Neural progenitor cell (in vitro differentiated cells): ENCODE measurements around the gene CDRT15L2. TPM values are rescaled to one million over a fixed set of nuclear protein-coding genes. Genes with fewer than 3 reads are reported as not detected.
A peak's percentile ranks its signal among the peaks of the same experiment; 100 is the strongest.
"Not testable (repeated sequence)": the region's sequence is repeated elsewhere in the genome, so short reads cannot be mapped to it uniquely, and the experiment has no call there.

Experiments
- DNase-seq: peaks from one replicate; pipeline ENCODE4 v3.0.0-alpha.2; 2016; ENCODE audit warnings: low spot score
- H2AFZ ChIP-seq: fragments of 200-600 bp; sonication (generic); replicated peaks from 2 replicates; pipeline ENCODE4 v1.6.1; 2016; ENCODE audit warnings: antibody characterized with exemption
- H3F3A ChIP-seq: fragments of 200-600 bp; sonication (generic); 2 replicates; pipeline ENCODE4 v1.6.1; 2016; ENCODE audit warnings: antibody characterized with exemption, low read depth
- H3K27ac ChIP-seq: fragments of 200-600 bp; sonication (generic); 2 replicates; pipeline ENCODE4 v1.5.1; 2016; ENCODE audit warnings: mild to moderate bottlenecking
- H3K27me3 ChIP-seq: fragments of 200-600 bp; sonication (generic); 2 replicates; pipeline ENCODE4 v1.6.1; 2016; ENCODE audit warnings: mild to moderate bottlenecking, moderate library complexity
- H3K36me3 ChIP-seq: fragments of 200-600 bp; sonication (generic); 2 replicates; pipeline ENCODE4 v1.5.1; 2016
- H3K4me1 ChIP-seq: fragments of 200-600 bp; sonication (generic); 2 replicates; pipeline ENCODE4 v1.6.1; 2016; ENCODE audit warnings: mixed run types
- H3K4me2 ChIP-seq: fragments of 200-600 bp; sonication (generic); 2 replicates; pipeline ENCODE4 v1.6.1; 2016
- H3K4me3 ChIP-seq: fragments of 200-600 bp; sonication (generic); 2 replicates; pipeline ENCODE4 v1.5.1; 2016
- H3K79me2 ChIP-seq: fragments of 200-600 bp; sonication (generic); 2 replicates; pipeline ENCODE4 v1.6.1; 2016; ENCODE audit warnings: low read depth
- H3K9ac ChIP-seq: fragments of 200-600 bp; sonication (generic); 2 replicates; pipeline ENCODE4 v1.6.1; 2016
- H3K9me3 ChIP-seq: fragments of 200-600 bp; sonication (generic); 2 replicates; pipeline ENCODE4 v1.5.1; 2016; ENCODE audit warnings: low read depth
- H4K20me1 ChIP-seq: fragments of 200-600 bp; sonication (generic); 2 replicates; pipeline ENCODE4 v1.6.1; 2016; ENCODE audit warnings: low read depth
- H3K27ac Mint-ChIP-seq: 3 replicates; pipeline ENCODE4 v1.8.0; 2021; ENCODE audit warnings: mixed read lengths
- H3K27me3 Mint-ChIP-seq: 2 replicates; pipeline ENCODE4 v1.8.0; 2022; ENCODE audit warnings: low read depth, mild to moderate bottlenecking, inconsistent platforms, moderate library complexity, mixed read lengths; ENCODE audit not compliant: insufficient read depth
- H3K36me3 Mint-ChIP-seq: 3 replicates; pipeline ENCODE4 v1.8.0; 2021; ENCODE audit warnings: mixed read lengths
- H3K4me1 Mint-ChIP-seq: 3 replicates; pipeline ENCODE4 v1.8.0; 2021; ENCODE audit warnings: mixed read lengths
- H3K4me3 Mint-ChIP-seq: 3 replicates; pipeline ENCODE4 v1.8.0; 2021; ENCODE audit warnings: mild to moderate bottlenecking, moderate library complexity, mixed read lengths
- H3K9me3 Mint-ChIP-seq: 3 replicates; pipeline ENCODE4 v1.8.0; 2020; ENCODE audit warnings: mixed read lengths
- CTCF ChIP-seq: fragments of 200-600 bp; sonication (generic); IDR thresholded peaks from 2 replicates; pipeline ENCODE4 v1.5.1; 2017; ENCODE audit warnings: antibody characterized with exemption, mild to moderate bottlenecking
- EZH2 ChIP-seq: fragments of 200-600 bp; sonication (generic); IDR thresholded peaks from 2 replicates; pipeline ENCODE4 v1.6.1; 2017; ENCODE audit warnings: antibody characterized with exemption, mild to moderate bottlenecking, moderate library complexity
- EZH2phosphoT487 ChIP-seq: fragments of 200-600 bp; sonication (generic); IDR thresholded peaks from 2 replicates; pipeline ENCODE4 v1.6.1; 2017; ENCODE audit warnings: antibody characterized with exemption
- total RNA-seq: library from RNA; depleted of rRNA; stranded (reverse); fragments of >200 nt; gene quantifications from 2 replicates; pipeline ENCODE4 v1.2.3, GENCODE V29; 2015; ENCODE audit warnings: low replicate concordance

Gene CDRT15L2
- total RNA-seq, 1 donor from 2014 or later: not detected

- TF ChIP-seq CTCF (no peak), EZH2 (no peak), EZH2phosphoT487 (no peak)
- H3K27me3 ChIP-seq: no peaks in the 10 kb centered on the region
- H2AFZ ChIP-seq: no peak overlapping the region
- no peaks in the 10 kb centered on the region for H3F3A ChIP-seq
- H3K4me3 ChIP-seq: no peak overlapping the region
- Mint-ChIP-seq H3K27me3 (no peaks in the 10 kb centered on the region), H3K36me3 (no peaks in the 10 kb centered on the region), H3K9me3 (peaks cover 3% of the 10 kb centered on the region), H3K4me1 (peaks cover 8% of the 10 kb centered on the region), H3K27ac (peak overlapping the region; percentile 48), H3K4me3 (no peak overlapping the region)
- H3K9ac ChIP-seq: no peak overlapping the region
- H3K27ac ChIP-seq: no peak overlapping the region
- H3K9me3 ChIP-seq: no peaks in the 10 kb centered on the region
- no peaks in the 10 kb centered on the region for H3K36me3 ChIP-seq
- no peaks in the 10 kb centered on the region for H3K4me1 ChIP-seq
- DNase-seq: no peak
- H3K79me2 ChIP-seq: no peaks in the 10 kb centered on the region
- H3K4me2 ChIP-seq: no peak overlapping the region
- no peaks in the 10 kb centered on the region for H4K20me1 ChIP-seq
These were observed 16.9 kb upstream of the CDRT15L2 start for GRCh38 chr17:20562587-20562986.

GRCh38 chr17:20565245-20565644, 14.3 kb upstream of the CDRT15L2 start:
- not testable (repeated sequence) for H3K27ac ChIP-seq, H3K79me2 ChIP-seq, H2AFZ ChIP-seq, H3K9me3 ChIP-seq, H3K4me3 ChIP-seq, H3K9me3 Mint-ChIP-seq, H3F3A ChIP-seq, H3K27me3 ChIP-seq, H3K36me3 Mint-ChIP-seq, H4K20me1 ChIP-seq, H3K4me1 ChIP-seq, H3K4me1 Mint-ChIP-seq, DNase-seq, H3K36me3 ChIP-seq, H3K4me2 ChIP-seq, H3K27ac Mint-ChIP-seq, H3K4me3 Mint-ChIP-seq, H3K27me3 Mint-ChIP-seq, H3K9ac ChIP-seq

- no peaks in the 10 kb centered on the region for H3K36me3 ChIP-seq
- H3K79me2 ChIP-seq: no peaks in the 10 kb centered on the region
- no peak overlapping the region for H3K27ac ChIP-seq
- Mint-ChIP-seq H3K4me1 (peaks cover 10% of the 10 kb centered on the region), H3K9me3 (peaks cover 3% of the 10 kb centered on the region), H3K4me3 (no peak overlapping the region), H3K27ac (no peak overlapping the region), H3K36me3 (no peaks in the 10 kb centered on the region), H3K27me3 (peaks cover 3% of the 10 kb centered on the region)
- no peaks in the 10 kb centered on the region for H4K20me1 ChIP-seq
- no peaks in the 10 kb centered on the region for H3K4me1 ChIP-seq
- H2AFZ ChIP-seq: no peak overlapping the region
- no peaks in the 10 kb centered on the region for H3F3A ChIP-seq
- no peak for DNase-seq
- no peaks in the 10 kb centered on the region for H3K27me3 ChIP-seq
- no peak overlapping the region for H3K4me3 ChIP-seq
- no peak overlapping the region for H3K9ac ChIP-seq
- no peaks in the 10 kb centered on the region for H3K9me3 ChIP-seq
- H3K4me2 ChIP-seq: no peak overlapping the region
- no peak for TF ChIP-seq CTCF
- no peak for TF ChIP-seq EZH2phosphoT487
- no peak for TF ChIP-seq EZH2
These were observed 13.8 kb upstream of the CDRT15L2 start for GRCh38 chr17:20565711-20566110.

GRCh38 chr17:20566736-20567135, 12.8 kb upstream of the CDRT15L2 start:
- not testable (repeated sequence) for H3K4me2 ChIP-seq, H2AFZ ChIP-seq, H3K4me3 ChIP-seq, H3K9ac ChIP-seq, H3K36me3 Mint-ChIP-seq, H3F3A ChIP-seq, H3K4me3 Mint-ChIP-seq, H3K9me3 ChIP-seq, H3K79me2 ChIP-seq, H3K27me3 Mint-ChIP-seq, H3K4me1 ChIP-seq, H3K9me3 Mint-ChIP-seq, H3K4me1 Mint-ChIP-seq, DNase-seq, H3K27ac ChIP-seq, H3K36me3 ChIP-seq, H3K27me3 ChIP-seq, H4K20me1 ChIP-seq
- H3K27ac Mint-ChIP-seq: peak overlapping the region; percentile 10

- H3K4me3 Mint-ChIP-seq, H3K27ac ChIP-seq, DNase-seq: not testable (repeated sequence)
These were observed 12.1 kb upstream of the CDRT15L2 start for GRCh38 chr17:20567421-20567820.

GRCh38 chr17:20568604-20569003, 10.9 kb upstream of the CDRT15L2 start:
- not testable (repeated sequence) for H3K9me3 ChIP-seq, H3K4me1 Mint-ChIP-seq, H3K9me3 Mint-ChIP-seq

More at GRCh38 chr17:20567421-20567820, 12.1 kb upstream of the CDRT15L2 start:
- not testable (repeated sequence) for H3K9ac ChIP-seq, H2AFZ ChIP-seq, H4K20me1 ChIP-seq, H3K27ac Mint-ChIP-seq, H3K9me3 Mint-ChIP-seq, H3K79me2 ChIP-seq, H3K4me1 Mint-ChIP-seq, H3K36me3 ChIP-seq, H3K4me3 ChIP-seq, H3K4me1 ChIP-seq, H3K4me2 ChIP-seq, H3K36me3 Mint-ChIP-seq, H3K9me3 ChIP-seq, H3K27me3 Mint-ChIP-seq, H3K27me3 ChIP-seq, H3F3A ChIP-seq

GRCh38 chr17:20571653-20572052, 7.9 kb upstream of the CDRT15L2 start:
- not testable (repeated sequence) for H4K20me1 ChIP-seq, H3K9ac ChIP-seq, H3K27ac Mint-ChIP-seq, H3F3A ChIP-seq, H3K36me3 ChIP-seq, H3K79me2 ChIP-seq, H3K4me1 Mint-ChIP-seq, H3K4me3 Mint-ChIP-seq, H3K4me1 ChIP-seq, H2AFZ ChIP-seq, H3K36me3 Mint-ChIP-seq, H3K4me3 ChIP-seq, DNase-seq, H3K9me3 Mint-ChIP-seq, H3K27ac ChIP-seq, H3K27me3 ChIP-seq, H3K9me3 ChIP-seq, H3K27me3 Mint-ChIP-seq, H3K4me2 ChIP-seq

More at GRCh38 chr17:20568604-20569003, 10.9 kb upstream of the CDRT15L2 start:
- not testable (repeated sequence) for H3K27me3 Mint-ChIP-seq, H3K27ac ChIP-seq, H3K4me2 ChIP-seq, H2AFZ ChIP-seq, H3K27me3 ChIP-seq, H3K4me1 ChIP-seq, H3K4me3 Mint-ChIP-seq, H4K20me1 ChIP-seq, H3K4me3 ChIP-seq, H3K36me3 Mint-ChIP-seq, H3K9ac ChIP-seq, H3K27ac Mint-ChIP-seq, H3K36me3 ChIP-seq, H3F3A ChIP-seq, H3K79me2 ChIP-seq
- peak; percentile 65 for DNase-seq
